Natural killer cell treated with Interleukin-12 subunit alpha and Interleukin-12 subunit beta and Interleukin-15 and Interleukin-18, amount 100 ng/mL, for 72 hours (primary cell): Measurements from ENCODE around the gene SMPD3. TPM values are rescaled to one million over a fixed set of nuclear protein-coding genes. Genes with fewer than 3 reads are reported as not detected.

Experiments used
- ATAC-seq, 2 donors: fragments of 150-1000 bp; cut with Tn5 transposase in 1 of 2; sonication (Bioruptor Pico), chemical (Tn5 transposase) in 1 of 2; 2 replicates each; pipeline ENCODE4 v1.10.0; 2021
- DNase-seq: peaks from one replicate; pipeline ENCODE4 v3.0.0; 2022; ENCODE audit warnings: low spot score
- H3K27ac Mint-ChIP-seq, 2 donors: 1 replicate in 1 of 2; 2 replicates in 1 of 2; pipeline ENCODE4 v1.8.0; 2022; ENCODE audit warnings: mixed read lengths in 2 of 2, mild to moderate bottlenecking in 1 of 2, moderate library complexity in 1 of 2
- H3K27me3 Mint-ChIP-seq, 2 donors: 1 replicate in 1 of 2; 2 replicates in 1 of 2; pipeline ENCODE4 v1.8.0; 2022; ENCODE audit warnings: mixed read lengths in 2 of 2
- H3K36me3 Mint-ChIP-seq: one replicate; pipeline ENCODE4 v1.8.0; 2022; ENCODE audit warnings: mixed read lengths
- H3K4me1 Mint-ChIP-seq, 2 donors: 1 replicate in 1 of 2; 2 replicates in 1 of 2; pipeline ENCODE4 v1.8.0; 2022; ENCODE audit warnings: low read depth in 2 of 2, mixed read lengths in 2 of 2, mild to moderate bottlenecking in 1 of 2
- H3K4me3 Mint-ChIP-seq: one replicate; pipeline ENCODE4 v1.8.0; 2022; ENCODE audit warnings: mixed read lengths
- H3K9me3 Mint-ChIP-seq: 2 replicates; pipeline ENCODE4 v1.8.0; 2022; ENCODE audit warnings: mixed read lengths
- total RNA-seq, 2 donors: library from RNA; stranded (reverse); gene quantifications; one replicate each; pipeline ENCODE4 v1.2.3, GENCODE V29; 2022

SMPD3 gene
- total RNA-seq, 2 donors from 2014 or later = 0.26 to 1.9 TPM

DNA sequence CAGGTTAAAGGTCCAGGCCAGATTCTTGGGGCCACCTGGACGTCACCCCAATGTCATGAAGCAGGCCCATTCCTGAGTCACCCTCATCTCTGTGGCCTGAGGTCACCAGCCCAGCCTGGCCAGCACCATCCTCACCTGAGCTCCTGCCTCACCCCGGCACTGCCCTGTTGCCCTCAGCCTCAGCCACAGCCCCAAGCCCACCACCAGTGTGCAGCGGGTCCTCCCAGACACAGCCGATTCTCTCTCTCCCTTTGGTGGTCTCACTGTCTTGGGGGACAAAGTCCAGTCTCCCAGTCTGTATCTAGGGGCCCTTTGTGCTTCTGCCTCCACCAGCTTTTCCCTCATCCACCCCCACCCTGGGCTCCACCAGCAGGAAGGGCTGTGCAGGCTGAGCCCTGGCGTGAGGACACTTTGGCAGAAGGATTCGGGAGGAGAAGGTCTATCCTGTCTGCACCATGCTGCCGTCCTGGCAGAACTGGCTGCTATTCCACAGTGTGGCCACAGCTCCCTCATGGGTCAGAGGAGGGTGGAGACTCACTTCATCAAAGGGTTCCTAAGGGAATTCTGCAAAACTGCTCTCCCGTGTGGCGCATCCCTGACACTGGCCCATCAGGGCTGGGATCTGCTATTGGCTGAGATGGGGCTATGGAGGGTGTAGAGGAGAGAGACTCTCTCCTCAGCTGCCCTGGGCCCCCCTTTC is 73.2 kb downstream of the SMPD3 start:
- no peak overlapping the region for H3K4me3 Mint-ChIP-seq

GRCh38 chr16:68374246-68374805 is 74.0 kb downstream of the SMPD3 start:
- no peak overlapping the region for H3K4me3 Mint-ChIP-seq
- H3K27me3 Mint-ChIP-seq = no peaks in the 10 kb centered on the region
- no peaks in the 10 kb centered on the region for H3K9me3 Mint-ChIP-seq
- no peak for ATAC-seq
- peaks cover 15 to 23% of the 10 kb centered on the region in 2 donors for H3K4me1 Mint-ChIP-seq
- no peaks in the 10 kb centered on the region for H3K36me3 Mint-ChIP-seq
- no peak overlapping the region for H3K27ac Mint-ChIP-seq
- no peak for DNase-seq

More for the DNA sequence above, 73.2 kb downstream of the SMPD3 start:
- H3K36me3 Mint-ChIP-seq = no peaks in the 10 kb centered on the region
- H3K27me3 Mint-ChIP-seq = no peaks in the 10 kb centered on the region
- no peaks in the 10 kb centered on the region for H3K9me3 Mint-ChIP-seq
- DNase-seq (no peak), ATAC-seq (no peak)
- H3K4me1 Mint-ChIP-seq = peaks cover 8 to 17% of the 10 kb centered on the region in 2 donors
- H3K27ac Mint-ChIP-seq = no peak overlapping the region

- Mint-ChIP-seq H3K27me3 (no peaks in the 10 kb centered on the region), H3K4me1 (peaks cover 15 to 26% of the 10 kb centered on the region in 2 donors), H3K9me3 (no peaks in the 10 kb centered on the region), H3K4me3 (no peak overlapping the region), H3K27ac (peak overlapping the region in 1 of 2 donors; percentile 27), H3K36me3 (no peaks in the 10 kb centered on the region)
- ATAC-seq (no peak), DNase-seq (no peak)
Observed at GRCh38 chr16:68373528-68374245, 74.6 kb downstream of the SMPD3 start.

GRCh38 chr16:68372806-68373205 is 75.5 kb downstream of the SMPD3 start:
- H3K27me3 Mint-ChIP-seq = peaks cover 0 to 3% of the 10 kb centered on the region in 2 donors
- H3K4me1 Mint-ChIP-seq = peaks cover 22 to 34% of the 10 kb centered on the region in 2 donors
- H3K4me3 Mint-ChIP-seq = no peak overlapping the region
- DNase-seq (no peak), ATAC-seq (no peak)
- H3K27ac Mint-ChIP-seq = no peak overlapping the region
- no peaks in the 10 kb centered on the region for H3K36me3 Mint-ChIP-seq
- H3K9me3 Mint-ChIP-seq = no peaks in the 10 kb centered on the region

DNA sequence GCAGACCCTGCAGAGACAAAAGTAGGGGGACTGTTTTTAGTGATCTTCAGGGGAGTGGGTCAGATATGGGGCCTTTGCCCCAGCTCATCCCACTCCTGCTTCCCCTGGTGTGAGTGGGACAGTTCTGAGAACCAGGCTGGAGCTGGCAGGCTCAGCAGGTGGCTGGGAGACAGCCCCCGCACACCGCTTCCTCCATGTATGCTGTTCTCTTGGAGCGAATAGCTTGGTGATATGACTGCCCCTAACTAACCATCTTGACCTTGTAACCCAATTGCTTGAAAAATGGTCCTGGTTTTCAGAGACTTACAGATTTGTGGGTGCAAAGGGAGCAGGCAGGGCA is 76.0 kb downstream of the SMPD3 start:
- Mint-ChIP-seq H3K27ac (no peak overlapping the region), H3K27me3 (peaks cover 0 to 3% of the 10 kb centered on the region in 2 donors), H3K4me1 (peaks cover 22 to 34% of the 10 kb centered on the region in 2 donors), H3K4me3 (no peak overlapping the region), H3K36me3 (no peaks in the 10 kb centered on the region), H3K9me3 (no peaks in the 10 kb centered on the region)
- no peak for ATAC-seq
- no peak for DNase-seq

DNA sequence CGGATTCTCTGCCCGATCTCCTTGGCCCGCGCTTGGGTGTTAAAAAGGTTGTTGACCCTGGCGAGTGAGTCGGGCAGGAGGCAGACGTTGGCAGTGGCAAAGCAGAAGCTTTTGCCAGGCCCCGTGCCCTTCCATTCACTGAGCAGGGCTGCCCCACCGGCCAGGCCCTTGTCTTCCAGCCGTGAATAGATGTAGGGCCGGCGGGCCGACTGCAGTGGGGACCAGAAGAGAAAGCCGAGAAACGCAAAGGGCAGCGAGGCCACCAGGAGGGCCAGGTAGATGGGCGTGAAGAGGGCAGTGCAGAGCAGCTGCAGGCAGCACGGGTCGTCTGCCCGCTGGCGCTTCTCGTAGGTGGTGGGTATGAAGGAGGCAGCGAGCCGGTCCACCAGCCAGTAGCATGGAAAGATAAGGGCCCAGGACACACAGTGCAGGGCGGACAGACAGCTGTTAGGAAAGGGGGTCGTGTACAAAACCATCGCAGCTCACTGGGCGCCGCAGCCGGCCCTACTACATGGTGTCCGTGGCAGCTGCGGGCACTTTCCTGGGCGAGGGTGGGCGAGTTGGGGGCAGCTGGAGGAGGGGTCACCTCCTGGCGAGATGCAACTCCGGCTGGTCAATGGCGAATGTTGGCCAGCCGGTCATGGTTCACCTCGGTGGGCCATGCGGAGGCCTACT is 76.5 kb downstream of the SMPD3 start:
- Mint-ChIP-seq H3K27me3 (peaks cover 0 to 3% of the 10 kb centered on the region in 2 donors), H3K27ac (peak overlapping the region; percentile 21 to 34), H3K9me3 (no peaks in the 10 kb centered on the region), H3K4me3 (no peak overlapping the region), H3K36me3 (no peaks in the 10 kb centered on the region), H3K4me1 (peaks cover 22 to 34% of the 10 kb centered on the region in 2 donors)
- no peak for DNase-seq
- no peak for ATAC-seq

DNA sequence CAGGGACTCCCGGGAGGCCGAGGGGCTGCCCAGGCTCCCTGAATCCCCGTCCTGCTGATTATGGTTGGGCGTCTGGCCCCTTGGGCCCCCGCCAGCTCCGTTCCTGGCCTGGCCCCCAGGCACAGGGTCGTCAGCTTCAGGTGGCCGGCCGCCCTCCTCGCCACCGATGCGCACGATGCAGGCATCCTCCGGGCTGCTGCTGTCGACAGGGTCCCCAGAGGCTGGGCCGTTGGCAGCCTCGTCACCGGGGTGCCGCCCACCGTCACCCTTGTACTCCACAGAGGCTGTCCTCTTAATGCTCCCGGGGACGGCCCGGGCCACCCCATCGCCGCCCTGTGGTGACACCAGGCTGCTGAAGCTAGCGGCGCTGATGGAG is 77.0 kb downstream of the SMPD3 start:
- Mint-ChIP-seq H3K27ac (no peak overlapping the region), H3K4me3 (no peak overlapping the region), H3K27me3 (peaks cover 3% of the 10 kb centered on the region in 2 donors), H3K36me3 (no peaks in the 10 kb centered on the region), H3K9me3 (no peaks in the 10 kb centered on the region), H3K4me1 (peaks cover 22 to 35% of the 10 kb centered on the region in 2 donors)
- ATAC-seq = no peak
- DNase-seq = no peak

GRCh38 chr16:68370581-68371275 is 77.6 kb downstream of the SMPD3 start:
- no peak for DNase-seq
- H3K27me3 Mint-ChIP-seq = peaks cover 5 to 6% of the 10 kb centered on the region in 2 donors
- ATAC-seq = peak; percentile 46 to 59

DNA sequence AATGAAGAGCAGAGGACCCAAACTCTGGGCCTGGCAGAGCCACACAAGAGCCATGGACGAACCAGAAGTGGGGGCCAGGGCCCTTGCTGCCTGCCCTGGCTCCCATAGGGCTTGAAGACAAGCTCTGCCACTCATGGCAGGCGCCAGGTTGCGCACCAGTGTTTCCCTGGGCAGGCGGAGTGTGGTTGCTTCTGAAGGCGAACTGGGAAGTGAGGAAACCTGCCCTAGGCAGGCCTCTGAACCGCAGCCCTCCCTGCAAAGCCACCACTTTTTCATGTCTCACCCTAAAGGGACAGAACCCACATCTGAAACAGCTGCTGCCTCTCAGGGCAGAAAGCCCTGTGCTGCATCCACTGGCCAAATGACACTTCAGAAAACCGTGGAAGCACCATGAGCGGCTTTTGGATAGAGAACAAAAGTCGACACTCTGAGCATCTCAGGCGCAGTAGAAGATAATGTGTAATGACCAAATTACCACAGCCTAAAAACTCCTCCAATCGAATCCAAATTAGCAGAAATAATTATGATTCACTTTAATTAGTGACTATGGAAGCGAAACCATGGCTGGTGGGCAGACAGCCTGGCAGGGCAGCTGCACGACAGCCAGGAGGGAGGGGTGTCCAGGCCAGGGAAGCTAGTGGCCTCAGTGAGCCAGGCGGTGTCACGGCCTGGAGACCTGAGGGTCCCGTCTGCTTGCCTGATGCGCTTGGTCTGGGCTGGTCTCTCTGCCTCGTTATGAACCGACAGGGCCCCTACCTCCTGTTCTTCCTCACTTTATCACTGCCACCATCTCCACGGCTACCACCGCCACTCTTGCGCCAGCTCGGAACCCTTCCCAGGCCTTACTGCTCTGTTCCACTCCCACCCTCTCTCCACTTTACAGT is 78.4 kb downstream of the SMPD3 start:
- H3K27ac Mint-ChIP-seq = peak overlapping the region in 1 of 2 donors; percentile 58
- peak; percentile 75 to 83 for ATAC-seq
- H3K4me1 Mint-ChIP-seq = peaks cover 22 to 38% of the 10 kb centered on the region in 2 donors

More at GRCh38 chr16:68370581-68371275, 77.6 kb downstream of the SMPD3 start:
- Mint-ChIP-seq H3K4me1 (peaks cover 22 to 38% of the 10 kb centered on the region in 2 donors), H3K27ac (peak overlapping the region in 1 of 2 donors; percentile 58), H3K4me3 (peak overlapping the region; percentile 55), H3K36me3 (no peaks in the 10 kb centered on the region), H3K9me3 (no peaks in the 10 kb centered on the region)

DNA sequence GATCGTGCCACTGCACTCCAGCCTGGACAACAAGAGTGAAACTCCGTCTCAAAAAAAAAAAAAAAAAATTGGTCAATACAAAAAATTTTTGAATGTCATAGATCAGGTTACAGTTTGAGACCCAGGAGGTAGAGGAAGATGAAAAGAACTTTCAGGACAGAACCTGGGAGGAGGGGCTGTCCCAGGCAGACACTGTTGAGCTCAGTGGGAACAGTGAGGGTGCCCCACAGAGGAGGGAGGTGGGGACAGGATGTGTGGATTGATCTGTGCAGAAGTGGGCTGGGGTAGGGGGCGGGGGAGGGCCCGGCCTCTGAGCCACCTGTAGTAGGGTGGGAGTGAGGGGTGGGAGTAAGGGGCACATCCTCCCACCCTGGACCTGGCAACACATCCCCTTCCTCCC is 79.1 kb downstream of the SMPD3 start:
- H3K4me1 Mint-ChIP-seq = peaks cover 22 to 38% of the 10 kb centered on the region in 2 donors
- H3K36me3 Mint-ChIP-seq = no peaks in the 10 kb centered on the region
- DNase-seq (peak; percentile 2), ATAC-seq (no peak)
- H3K27ac Mint-ChIP-seq = peak overlapping the region in 1 of 2 donors; percentile 21
- H3K4me3 Mint-ChIP-seq = peak overlapping the region; percentile 25
- H3K9me3 Mint-ChIP-seq = no peaks in the 10 kb centered on the region
- peaks cover 5 to 6% of the 10 kb centered on the region in 2 donors for H3K27me3 Mint-ChIP-seq

More for the DNA sequence above, 78.4 kb downstream of the SMPD3 start:
- Mint-ChIP-seq H3K27me3 (peaks cover 5 to 6% of the 10 kb centered on the region in 2 donors), H3K9me3 (no peaks in the 10 kb centered on the region), H3K4me3 (peak overlapping the region; percentile 55), H3K36me3 (no peaks in the 10 kb centered on the region)
- DNase-seq = peak; percentile 68

DNA sequence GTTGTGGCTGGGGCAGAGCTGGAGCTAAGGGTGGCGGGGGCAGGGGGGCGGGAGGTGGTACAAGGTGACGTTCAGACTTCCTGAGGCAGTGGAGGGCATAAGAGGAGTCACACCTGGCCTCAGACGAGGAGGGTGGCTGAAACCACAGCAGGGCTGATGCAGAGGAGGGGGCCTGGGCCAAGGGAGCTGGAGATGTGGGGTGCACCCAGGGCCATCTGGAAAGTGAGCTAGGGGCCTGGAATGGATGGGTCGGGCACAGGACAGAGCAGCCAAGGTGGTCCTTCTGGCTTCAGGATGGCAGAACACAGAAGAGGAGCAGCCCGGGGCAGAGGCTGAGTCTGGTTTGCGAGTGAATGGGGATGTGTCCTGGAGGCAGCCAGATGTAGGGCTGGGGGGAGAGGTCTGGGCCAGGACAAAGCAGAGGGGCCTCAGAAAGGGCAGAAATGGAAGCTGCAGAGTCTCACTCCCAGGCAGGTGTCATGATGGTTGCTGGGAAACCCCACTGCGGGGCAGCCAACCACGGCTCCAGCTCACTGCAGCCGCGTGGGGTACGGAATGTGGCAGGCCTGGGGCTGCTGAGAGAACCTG is 79.9 kb downstream of the SMPD3 start:
- peaks cover 22 to 33% of the 10 kb centered on the region in 2 donors for H3K4me1 Mint-ChIP-seq
- H3K36me3 Mint-ChIP-seq = no peaks in the 10 kb centered on the region
- DNase-seq (no peak), ATAC-seq (no peak)
- peak overlapping the region; percentile 25 for H3K4me3 Mint-ChIP-seq
- peaks cover 5 to 6% of the 10 kb centered on the region in 2 donors for H3K27me3 Mint-ChIP-seq
- peak overlapping the region in 1 of 2 donors; percentile 21 for H3K27ac Mint-ChIP-seq
- no peaks in the 10 kb centered on the region for H3K9me3 Mint-ChIP-seq

GRCh38 chr16:68367891-68368290 is 80.4 kb downstream of the SMPD3 start:
- peaks cover 22 to 33% of the 10 kb centered on the region in 2 donors for H3K4me1 Mint-ChIP-seq
- no peaks in the 10 kb centered on the region for H3K36me3 Mint-ChIP-seq
- H3K4me3 Mint-ChIP-seq = no peak overlapping the region

More at GRCh38 chr16:68367891-68368290, 80.4 kb downstream of the SMPD3 start:
- Mint-ChIP-seq H3K27me3 (peaks cover 5 to 6% of the 10 kb centered on the region in 2 donors), H3K27ac (no peak overlapping the region), H3K9me3 (no peaks in the 10 kb centered on the region)
- ATAC-seq (no peak), DNase-seq (no peak)
